Breast epithelium (tissue), 3 donors: ENCODE data around the gene TRIM26.

Source experiments
- CTCF ChIP-seq, 3 donors: fragments of 450-650 bp; IDR thresholded peaks; one replicate each; pipeline ENCODE4 v1.5.1; 2016 to 2017; ENCODE audit warnings: antibody characterized with exemption in 3 of 3, mild to moderate bottlenecking in 3 of 3, moderate library complexity in 3 of 3
- POLR2A ChIP-seq: fragments of 450-650 bp; IDR thresholded peaks from one replicate; pipeline ENCODE4 v1.6.1; 2016; ENCODE audit warnings: antibody characterized with exemption, mild to moderate bottlenecking, moderate library complexity

- TF ChIP-seq POLR2A (no peak), CTCF (IDR thresholded peaks at IDR 0.05) (no peak)
Measured at GRCh38 chr6:30195951-30196350, 17.3 kb downstream of the TRIM26 start.
